GM18858 (cell line): ENCODE results near the gene TMEM37.

Source experiments
- ATAC-seq: cut with Tn5 transposase; IDR thresholded peaks from one replicate; pipeline ENCODE4 v1.9.1; 2021; ENCODE audit not compliant: unreplicated experiment

The TMEM37 gene

DNA sequence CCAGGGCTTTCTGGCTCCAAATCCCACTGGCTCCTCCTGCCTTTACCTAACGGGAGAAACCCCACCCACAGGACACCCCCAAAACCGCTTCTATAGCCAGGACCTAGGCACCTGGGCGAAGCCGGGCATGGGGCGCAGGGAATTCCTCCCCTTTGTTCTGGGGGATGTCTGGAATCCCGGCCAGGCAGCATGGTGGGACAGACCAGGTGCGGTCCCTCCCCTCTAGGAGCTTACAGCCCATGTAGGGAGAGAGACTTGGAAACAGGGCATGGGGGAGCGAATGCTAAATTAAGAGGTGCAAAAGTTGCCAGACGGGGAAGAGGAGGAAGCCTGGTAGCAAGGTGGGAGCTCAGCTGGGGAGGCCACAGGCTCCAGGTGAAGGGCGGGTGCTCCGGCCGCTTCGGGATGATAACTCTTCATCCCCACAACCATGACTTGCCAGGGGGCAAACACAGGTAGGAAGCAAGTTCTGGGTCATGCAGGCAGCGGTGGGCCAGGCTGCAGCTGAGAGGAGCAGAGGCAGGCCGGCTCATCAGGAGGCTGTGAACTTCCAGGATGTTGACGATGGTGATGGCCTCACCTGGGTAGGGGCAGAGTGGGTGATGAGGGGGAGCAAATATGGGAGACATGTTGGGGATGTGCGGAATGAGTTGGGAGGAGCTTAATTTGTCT, 1.3 kb downstream of the TMEM37 start:
- ATAC-seq, result no peak

- ATAC-seq, result no peak
These were observed 2.1 kb downstream of the TMEM37 start for GRCh38 chr2:119433636-119434327.

GRCh38 chr2:119434664-119435063, 3.0 kb downstream of the TMEM37 start:
- no peak for ATAC-seq

- no peak for ATAC-seq
These were observed 3.7 kb downstream of the TMEM37 start for GRCh38 chr2:119435081-119435952.

GRCh38 chr2:119435953-119436297, 4.3 kb downstream of the TMEM37 start:
- ATAC-seq, result no peak

DNA sequence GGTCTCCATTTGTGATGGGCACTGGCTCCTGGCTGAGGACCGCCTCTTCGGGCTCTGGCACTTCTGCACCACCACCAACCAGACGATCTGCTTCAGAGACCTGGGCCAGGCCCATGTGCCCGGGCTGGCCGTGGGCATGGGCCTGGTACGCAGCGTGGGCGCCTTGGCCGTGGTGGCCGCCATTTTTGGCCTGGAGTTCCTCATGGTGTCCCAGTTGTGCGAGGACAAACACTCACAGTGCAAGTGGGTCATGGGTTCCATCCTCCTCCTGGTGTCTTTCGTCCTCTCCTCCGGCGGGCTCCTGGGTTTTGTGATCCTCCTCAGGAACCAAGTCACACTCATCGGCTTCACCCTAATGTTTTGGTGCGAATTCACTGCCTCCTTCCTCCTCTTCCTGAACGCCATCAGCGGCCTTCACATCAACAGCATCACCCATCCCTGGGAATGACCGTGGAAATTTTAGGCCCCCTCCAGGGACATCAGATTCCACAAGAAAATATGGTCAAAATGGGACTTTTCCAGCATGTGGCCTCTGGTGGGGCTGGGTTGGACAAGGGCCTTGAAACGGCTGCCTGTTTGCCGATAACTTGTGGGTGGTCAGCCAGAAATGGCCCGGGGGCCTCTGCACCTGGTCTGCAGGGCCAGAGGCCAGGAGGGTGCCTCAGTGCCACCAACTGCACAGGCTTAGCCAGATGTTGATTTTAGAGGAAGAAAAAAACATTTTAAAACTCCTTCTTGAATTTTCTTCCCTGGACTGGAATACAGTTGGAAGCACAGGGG, 5.5 kb downstream of the TMEM37 start:
- no peak for ATAC-seq

DNA sequence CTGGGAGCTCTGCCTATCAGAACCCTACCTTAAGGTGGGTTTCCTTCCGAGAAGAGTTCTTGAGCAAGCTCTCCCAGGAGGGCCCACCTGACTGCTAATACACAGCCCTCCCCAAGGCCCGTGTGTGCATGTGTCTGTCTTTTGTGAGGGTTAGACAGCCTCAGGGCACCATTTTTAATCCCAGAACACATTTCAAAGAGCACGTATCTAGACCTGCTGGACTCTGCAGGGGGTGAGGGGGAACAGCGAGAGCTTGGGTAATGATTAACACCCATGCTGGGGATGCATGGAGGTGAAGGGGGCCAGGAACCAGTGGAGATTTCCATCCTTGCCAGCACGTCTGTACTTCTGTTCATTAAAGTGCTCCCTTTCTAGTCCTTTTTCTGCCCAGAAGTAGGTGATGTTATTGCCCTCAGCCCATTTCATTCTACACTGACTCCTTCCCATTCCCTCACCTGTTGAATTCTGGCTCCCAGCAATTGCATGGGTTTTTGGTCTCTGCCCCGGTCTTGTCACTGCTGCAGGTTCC, 6.5 kb downstream of the TMEM37 start:
- no peak for ATAC-seq

DNA sequence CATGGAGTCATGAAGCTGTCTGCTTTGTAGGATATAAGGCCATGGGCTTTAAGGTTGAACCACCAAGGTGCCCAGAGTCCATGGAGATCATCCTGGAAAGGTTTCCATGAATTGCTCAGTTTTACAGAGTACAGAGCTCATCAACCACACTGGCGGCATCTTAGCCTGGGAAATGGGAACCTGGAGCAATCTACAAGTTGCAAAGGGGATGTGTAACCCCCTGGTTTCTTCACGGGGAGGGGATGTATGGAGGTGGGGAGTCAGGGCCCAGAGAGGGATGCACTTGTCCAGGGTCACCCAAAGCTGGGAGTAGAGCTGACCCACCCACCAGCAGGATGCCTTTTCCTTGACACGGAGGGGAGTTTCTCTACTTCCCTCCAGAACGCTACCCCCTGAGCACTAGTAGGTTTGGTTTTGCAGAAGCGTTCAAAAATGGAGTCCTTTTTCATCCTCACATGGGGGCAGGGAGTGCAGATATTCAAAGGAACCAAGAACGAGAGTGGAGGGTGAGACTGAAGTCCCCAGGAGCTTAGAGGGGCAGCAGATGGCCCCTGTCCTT, 7.2 kb downstream of the TMEM37 start:
- no peak for ATAC-seq

- ATAC-seq, result no peak
These were observed 8.2 kb downstream of the TMEM37 start for GRCh38 chr2:119439574-119440500.

DNA sequence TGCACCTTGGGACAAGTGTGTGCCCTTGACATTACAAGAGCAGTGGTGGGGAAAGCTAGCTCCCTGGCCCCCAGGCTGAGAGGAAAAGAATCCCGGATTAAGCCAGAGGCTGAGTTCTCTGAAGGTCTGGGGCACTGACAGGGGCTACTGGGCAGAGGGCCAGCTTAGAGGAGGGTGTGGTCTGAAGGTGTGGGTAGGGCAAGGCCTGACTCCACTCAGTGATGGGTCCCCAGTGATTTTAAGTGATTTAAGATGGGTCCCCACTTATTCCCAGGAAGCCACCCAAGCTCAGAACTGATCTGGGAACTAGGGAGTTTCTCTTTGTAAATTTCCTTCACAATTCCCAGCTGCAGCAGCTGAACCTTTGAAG, 8.8 kb downstream of the TMEM37 start:
- no peak for ATAC-seq

GRCh38 chr2:119440873-119441272, 9.2 kb downstream of the TMEM37 start:
- no peak for ATAC-seq

GRCh38 chr2:119441376-119442225, 9.9 kb downstream of the TMEM37 start:
- no peak for ATAC-seq

GRCh38 chr2:119442226-119442619, 10.6 kb downstream of the TMEM37 start:
- ATAC-seq, result no peak

DNA sequence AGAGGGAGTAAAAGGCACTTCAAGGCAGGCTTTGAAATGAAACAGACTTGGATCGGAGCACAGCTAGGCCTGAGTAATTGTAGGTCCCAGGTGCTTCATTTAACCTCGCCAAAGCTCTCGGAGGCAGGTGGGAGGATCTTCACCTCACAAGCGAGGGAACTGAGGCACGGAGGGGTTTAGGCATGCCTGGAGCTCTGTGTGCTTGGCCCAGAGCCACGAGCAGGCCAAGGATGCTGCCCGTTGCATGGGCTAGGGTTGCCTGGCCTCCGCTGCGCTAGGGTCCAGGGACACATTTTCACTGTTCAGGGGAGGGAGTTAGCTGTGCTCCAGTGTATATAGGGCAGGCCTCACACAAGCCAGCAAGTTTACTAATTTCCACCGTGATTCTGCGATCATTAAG, 11.2 kb downstream of the TMEM37 start:
- no peak for ATAC-seq

GRCh38 chr2:119446037-119446436, 14.4 kb downstream of the TMEM37 start:
- no peak for ATAC-seq

DNA sequence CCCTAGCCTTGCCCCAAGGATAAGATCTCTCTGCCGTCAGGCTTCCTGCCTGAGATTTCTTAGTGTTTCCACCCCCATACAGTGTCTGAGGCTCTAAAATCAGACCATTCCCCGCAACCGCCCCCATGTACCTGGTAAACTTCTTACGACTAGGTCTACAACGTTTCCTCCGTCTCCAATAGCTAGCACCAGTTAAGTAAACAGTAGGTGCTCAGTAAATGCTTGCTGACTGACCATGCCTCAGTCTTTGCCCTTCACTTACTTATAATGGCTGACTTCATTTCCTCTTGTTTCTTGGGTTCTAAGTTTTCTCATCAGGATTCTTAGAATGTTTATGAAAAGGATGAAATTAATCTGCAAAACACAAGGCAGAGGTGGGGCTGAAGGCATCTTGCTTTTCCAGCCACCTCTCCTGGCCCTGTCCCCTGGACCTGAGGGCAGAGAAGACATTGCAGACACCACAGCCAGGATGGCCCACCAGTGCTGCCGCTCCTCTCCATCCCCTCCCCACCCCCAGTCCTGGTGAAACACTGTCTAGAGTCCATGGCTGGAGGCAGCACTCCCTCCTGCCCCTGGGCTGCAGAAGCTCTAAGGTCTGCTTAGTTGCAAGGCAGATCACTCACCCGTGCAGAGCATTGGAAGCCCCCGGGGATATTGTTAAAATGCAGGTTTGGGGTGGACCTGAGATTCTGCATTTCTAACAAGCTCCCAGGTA, 16.9 kb downstream of the TMEM37 start:
- ATAC-seq, result no peak

- ATAC-seq, result no peak
These were observed 17.9 kb downstream of the TMEM37 start for GRCh38 chr2:119449521-119449920.
